ENCODE measurements around the gene FAM174C. TPM values are rescaled to one million over a fixed set of nuclear protein-coding genes. Genes with fewer than 3 reads are reported as not detected.

The FAM174C gene
- total RNA-seq, 1 donor from 2014 or later: 22.7 TPM

GRCh38 chr19:1258163-1258492, 17.2 kb upstream of the FAM174C start:
- H3K27ac Mint-ChIP-seq (ENCODE audit: unreplicated experiment): peak overlapping the region; percentile 93
- H3K4me1 Mint-ChIP-seq (ENCODE audit: unreplicated experiment): peaks cover 42% of the 10 kb centered on the region
- DNase-seq (ENCODE audit: low spot score): no peak
- peak overlapping the region; percentile 62 for H3K4me3 Mint-ChIP-seq (ENCODE audit: unreplicated experiment)
- TF ChIP-seq, protein P1, sequence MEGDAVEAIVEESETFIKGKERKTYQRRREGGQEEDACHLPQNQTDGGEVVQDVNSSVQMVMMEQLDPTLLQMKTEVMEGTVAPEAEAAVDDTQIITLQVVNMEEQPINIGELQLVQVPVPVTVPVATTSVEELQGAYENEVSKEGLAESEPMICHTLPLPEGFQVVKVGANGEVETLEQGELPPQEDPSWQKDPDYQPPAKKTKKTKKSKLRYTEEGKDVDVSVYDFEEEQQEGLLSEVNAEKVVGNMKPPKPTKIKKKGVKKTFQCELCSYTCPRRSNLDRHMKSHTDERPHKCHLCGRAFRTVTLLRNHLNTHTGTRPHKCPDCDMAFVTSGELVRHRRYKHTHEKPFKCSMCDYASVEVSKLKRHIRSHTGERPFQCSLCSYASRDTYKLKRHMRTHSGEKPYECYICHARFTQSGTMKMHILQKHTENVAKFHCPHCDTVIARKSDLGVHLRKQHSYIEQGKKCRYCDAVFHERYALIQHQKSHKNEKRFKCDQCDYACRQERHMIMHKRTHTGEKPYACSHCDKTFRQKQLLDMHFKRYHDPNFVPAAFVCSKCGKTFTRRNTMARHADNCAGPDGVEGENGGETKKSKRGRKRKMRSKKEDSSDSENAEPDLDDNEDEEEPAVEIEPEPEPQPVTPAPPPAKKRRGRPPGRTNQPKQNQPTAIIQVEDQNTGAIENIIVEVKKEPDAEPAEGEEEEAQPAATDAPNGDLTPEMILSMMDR (IDR thresholded peaks at IDR 0.05; ENCODE audit: unreplicated experiment): no peak
- H3K9me3 Mint-ChIP-seq (ENCODE audit: unreplicated experiment): no peaks in the 10 kb centered on the region
- peaks cover 24% of the 10 kb centered on the region for H3K27me3 Mint-ChIP-seq (ENCODE audit: unreplicated experiment)
- H3K36me3 Mint-ChIP-seq (ENCODE audit: low read depth, unreplicated experiment): peaks cover 18% of the 10 kb centered on the region

DNA sequence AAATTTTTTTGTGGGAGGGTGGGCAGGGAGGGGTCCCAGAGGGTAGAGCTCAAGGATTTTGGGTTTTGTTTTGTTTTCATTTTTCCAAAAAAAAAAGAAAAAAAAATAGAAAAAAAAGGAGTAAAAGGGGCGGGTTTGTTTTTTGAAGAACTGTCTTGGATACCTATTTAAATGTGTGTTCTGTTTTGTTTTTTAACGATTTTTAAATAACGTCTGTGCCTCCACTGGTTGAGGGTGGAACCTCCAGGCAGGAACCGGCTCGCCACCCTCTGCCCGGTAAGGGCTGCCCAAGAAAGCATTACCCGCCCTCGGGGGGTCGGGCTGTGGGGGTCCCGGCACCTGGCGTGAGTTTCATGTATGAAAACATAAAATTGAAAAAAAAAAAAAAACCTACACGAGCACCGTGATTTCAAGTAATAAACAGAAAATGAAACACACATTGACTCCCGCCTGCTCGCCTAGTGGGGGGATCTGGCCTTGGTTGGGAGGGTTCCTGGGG, 16.6 kb upstream of the FAM174C start:
- DNase-seq (ENCODE audit: low spot score): no peak
- Mint-ChIP-seq H3K9me3 (ENCODE audit: unreplicated experiment) (no peaks in the 10 kb centered on the region), H3K27me3 (ENCODE audit: unreplicated experiment) (peaks cover 28% of the 10 kb centered on the region), H3K27ac (ENCODE audit: unreplicated experiment) (peak overlapping the region; percentile 93), H3K36me3 (ENCODE audit: low read depth, unreplicated experiment) (peaks cover 18% of the 10 kb centered on the region), H3K4me3 (ENCODE audit: unreplicated experiment) (peak overlapping the region; percentile 62), H3K4me1 (ENCODE audit: unreplicated experiment) (peaks cover 42% of the 10 kb centered on the region)
- TF ChIP-seq, protein P1 (IDR thresholded peaks at IDR 0.05; ENCODE audit: unreplicated experiment): no peak

DNA sequence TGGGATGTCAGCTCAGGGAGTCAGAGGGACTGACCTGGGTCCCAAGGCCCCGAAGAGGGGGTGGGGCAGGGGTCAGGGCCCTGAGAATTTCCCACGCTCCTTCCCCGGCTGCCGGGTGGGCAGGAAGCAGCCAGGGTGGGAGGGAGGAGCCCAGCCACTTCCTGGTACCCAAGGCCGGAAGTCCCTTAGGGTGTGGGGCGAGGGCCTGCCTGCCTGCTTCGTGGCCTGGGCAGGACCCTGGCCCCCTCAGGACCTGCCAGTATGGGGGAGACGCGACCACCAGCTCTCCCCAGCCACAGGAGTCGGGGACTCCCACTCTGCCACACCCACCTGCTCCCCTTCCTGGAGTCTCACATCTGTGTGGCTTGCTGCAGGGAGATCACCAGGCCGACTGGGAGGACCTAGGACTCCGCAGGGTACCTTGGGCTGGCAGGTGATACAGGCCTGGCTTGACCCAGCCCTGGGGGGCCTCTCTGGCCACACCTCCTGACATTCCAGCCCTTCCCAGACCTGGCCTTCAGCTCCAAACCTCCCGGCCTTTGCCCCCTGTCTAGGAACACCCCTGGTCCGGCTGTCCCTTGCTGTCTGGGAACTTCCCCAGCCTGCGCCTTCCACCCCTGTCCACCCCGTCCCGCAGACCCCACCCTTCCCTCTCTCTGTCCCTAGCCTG, 16.0 kb upstream of the FAM174C start:
- peaks cover 42% of the 10 kb centered on the region for H3K4me1 Mint-ChIP-seq (ENCODE audit: unreplicated experiment)
- peaks cover 28% of the 10 kb centered on the region for H3K27me3 Mint-ChIP-seq (ENCODE audit: unreplicated experiment)
- TF ChIP-seq, protein P1 (IDR thresholded peaks at IDR 0.05; ENCODE audit: unreplicated experiment): no peak
- peak overlapping the region; percentile 59 for H3K4me3 Mint-ChIP-seq (ENCODE audit: unreplicated experiment)
- H3K36me3 Mint-ChIP-seq (ENCODE audit: low read depth, unreplicated experiment): peaks cover 18% of the 10 kb centered on the region
- peak overlapping the region; percentile 93 for H3K27ac Mint-ChIP-seq (ENCODE audit: unreplicated experiment)
- no peaks in the 10 kb centered on the region for H3K9me3 Mint-ChIP-seq (ENCODE audit: unreplicated experiment)
- DNase-seq (ENCODE audit: low spot score): peak; percentile 68

GRCh38 chr19:1259876-1260748, 15.2 kb upstream of the FAM174C start:
- H3K36me3 Mint-ChIP-seq (ENCODE audit: low read depth, unreplicated experiment): peaks cover 12% of the 10 kb centered on the region
- peaks cover 38% of the 10 kb centered on the region for H3K4me1 Mint-ChIP-seq (ENCODE audit: unreplicated experiment)
- no peak for DNase-seq (ENCODE audit: low spot score)
- H3K27me3 Mint-ChIP-seq (ENCODE audit: unreplicated experiment): peaks cover 24% of the 10 kb centered on the region
- TF ChIP-seq, protein P1 (IDR thresholded peaks at IDR 0.05; ENCODE audit: unreplicated experiment): no peak
- H3K4me3 Mint-ChIP-seq (ENCODE audit: unreplicated experiment): peak overlapping the region; percentile 59
- H3K27ac Mint-ChIP-seq (ENCODE audit: unreplicated experiment): peak overlapping the region; percentile 92
- H3K9me3 Mint-ChIP-seq (ENCODE audit: unreplicated experiment): no peaks in the 10 kb centered on the region
